ENCODE results near the gene SRD5A1.

- TF ChIP-seq NANOG (IDR thresholded peaks at IDR 0.05; ENCODE audit: insufficient read depth, low read depth, low read length, poor library complexity, severe bottlenecking) (no peak), EZH2 (IDR thresholded peaks at IDR 0.05; ENCODE audit: low read depth, low read length, severe bottlenecking) (no peak), E2F6 (IDR thresholded peaks at IDR 0.05) (no peak)
Observed at GRCh38 chr5:6652025-6652424, 18.8 kb downstream of the SRD5A1 start.

All from H1 (cell line).